Mesodermal cell (in vitro differentiated cells): ENCODE data around the gene MICAL3.
"Not testable (repeated sequence)": the region's sequence is repeated elsewhere in the genome, so short reads cannot be mapped to it uniquely, and the experiment has no call there.

ENCODE experiments used
- H3K27ac ChIP-seq: 2 replicates; pipeline ENCODE4 v1.7.0; 2013; ENCODE audit warnings: mild to moderate bottlenecking, low read depth, low read length, moderate library complexity; ENCODE audit not compliant: severe bottlenecking
- H3K36me3 ChIP-seq: 2 replicates; pipeline ENCODE4 v1.7.1; 2013; ENCODE audit warnings: mild to moderate bottlenecking, low read length, moderate library complexity; ENCODE audit not compliant: control insufficient read depth, insufficient read depth
- H3K4me1 ChIP-seq: one replicate; pipeline ENCODE4 v1.7.1; 2013; ENCODE audit warnings: mild to moderate bottlenecking, low read length; ENCODE audit not compliant: insufficient read depth, control insufficient read depth, poor library complexity, severe bottlenecking
- H3K4me3 ChIP-seq: 2 replicates; pipeline ENCODE4 v1.7.0; 2013; ENCODE audit warnings: low read length, control low read depth, mild to moderate bottlenecking; ENCODE audit not compliant: insufficient read depth, poor library complexity, severe bottlenecking; ENCODE audit errors: extremely low read depth
- H3K9me3 ChIP-seq: 2 replicates; pipeline ENCODE4 v1.7.1; 2013; ENCODE audit warnings: mild to moderate bottlenecking, low read length, moderate library complexity; ENCODE audit not compliant: control insufficient read depth
- WGBS, 2 experiments: methylation state at CpG; one replicate each; pipeline ENCODE4 v1.1.5; 2013; ENCODE audit warnings: missing lambda C conversion rate in 2 of 2; ENCODE audit not compliant: insufficient coverage in 2 of 2; 5-methylcytosine and 5-hydroxymethylcytosine counted together

The MICAL3 gene

GRCh38 chr22:18059473-18059872 lies 35.1 kb upstream of the MICAL3 start:
- H3K27ac ChIP-seq = no peak overlapping the region
- H3K9me3 ChIP-seq = no peaks in the 10 kb centered on the region
- H3K4me1 ChIP-seq = peaks cover 33% of the 10 kb centered on the region
- no peaks in the 10 kb centered on the region for H3K36me3 ChIP-seq
- WGBS, 2 experiments = 95 to 100% methylated on average over 1 to 2 of the region's 3 CpGs
- H3K4me3 ChIP-seq = no peak overlapping the region

GRCh38 chr22:18059094-18059417 lies 34.7 kb upstream of the MICAL3 start:
- H3K9me3 ChIP-seq = no peaks in the 10 kb centered on the region
- H3K4me1 ChIP-seq = peaks cover 33% of the 10 kb centered on the region
- H3K4me3 ChIP-seq = no peak overlapping the region
- no peaks in the 10 kb centered on the region for H3K36me3 ChIP-seq
- no peak overlapping the region for H3K27ac ChIP-seq
- 76 to 89% methylated on average over 5 of the region's 5 CpGs for WGBS, 2 experiments

- Histone ChIP-seq H3K4me3 (no peak overlapping the region), H3K9me3 (no peaks in the 10 kb centered on the region), H3K4me1 (peaks cover 33% of the 10 kb centered on the region), H3K27ac (no peak overlapping the region), H3K36me3 (no peaks in the 10 kb centered on the region)
- 96 to 97% methylated on average over 6 to 7 of the region's 7 CpGs for WGBS, 2 experiments
Measured at GRCh38 chr22:18058371-18059093, 34.2 kb upstream of the MICAL3 start.

GRCh38 chr22:18057568-18058209 lies 33.3 kb upstream of the MICAL3 start:
- 75 to 82% methylated on average over 2 to 3 of the region's 4 CpGs for WGBS, 2 experiments
- Histone ChIP-seq H3K27ac (no peak overlapping the region), H3K4me1 (peaks cover 29% of the 10 kb centered on the region)

GRCh38 chr22:18056807-18057474 lies 32.6 kb upstream of the MICAL3 start:
- H3K4me3 ChIP-seq = no peak overlapping the region
- peaks cover 28% of the 10 kb centered on the region for H3K4me1 ChIP-seq
- no peaks in the 10 kb centered on the region for H3K9me3 ChIP-seq
- no peaks in the 10 kb centered on the region for H3K36me3 ChIP-seq
- H3K27ac ChIP-seq = peak overlapping the region; percentile 32
- WGBS, 2 experiments = 84 to 93% methylated on average over 8 to 9 of the region's 10 CpGs

More at GRCh38 chr22:18057568-18058209, 33.3 kb upstream of the MICAL3 start:
- H3K4me3 ChIP-seq = no peak overlapping the region
- no peaks in the 10 kb centered on the region for H3K9me3 ChIP-seq
- no peaks in the 10 kb centered on the region for H3K36me3 ChIP-seq

- no peaks in the 10 kb centered on the region for H3K9me3 ChIP-seq
- no peaks in the 10 kb centered on the region for H3K36me3 ChIP-seq
- H3K4me1 ChIP-seq = peaks cover 27% of the 10 kb centered on the region
- H3K4me3 ChIP-seq = no peak overlapping the region
- WGBS, 2 experiments = 84 to 96% methylated on average over 4 of the region's 4 CpGs
- peak overlapping the region; percentile 57 for H3K27ac ChIP-seq
Measured at GRCh38 chr22:18056161-18056666, 31.9 kb upstream of the MICAL3 start.

- H3K4me3 ChIP-seq = no peak overlapping the region
- 86 to 95% methylated on average over 6 of the region's 7 CpGs for WGBS, 2 experiments
Measured at GRCh38 chr22:18055619-18056160, 31.3 kb upstream of the MICAL3 start.

GRCh38 chr22:18053216-18053946 lies 29.0 kb upstream of the MICAL3 start:
- not testable (repeated sequence) for H3K4me3 ChIP-seq, H3K36me3 ChIP-seq, H3K9me3 ChIP-seq, H3K27ac ChIP-seq
- 98 to 99% methylated on average over 8 to 31 of the region's 49 CpGs for WGBS, 2 experiments
- peaks cover 22% of the 10 kb centered on the region for H3K4me1 ChIP-seq

More at GRCh38 chr22:18055619-18056160, 31.3 kb upstream of the MICAL3 start:
- Histone ChIP-seq H3K36me3 (no peaks in the 10 kb centered on the region), H3K4me1 (peaks cover 22% of the 10 kb centered on the region), H3K9me3 (no peaks in the 10 kb centered on the region), H3K27ac (peak overlapping the region; percentile 57)

- not testable (repeated sequence) for H3K9me3 ChIP-seq, H3K4me3 ChIP-seq, H3K4me1 ChIP-seq, H3K36me3 ChIP-seq, H3K27ac ChIP-seq
- WGBS, 2 experiments = 74 to 92% methylated on average over 3 to 5 of the region's 12 CpGs
Measured at GRCh38 chr22:18051113-18051512, 26.8 kb upstream of the MICAL3 start.

GRCh38 chr22:18050065-18050464 lies 25.7 kb upstream of the MICAL3 start:
- Histone ChIP-seq H3K27ac (no peak overlapping the region), H3K4me3 (no peak overlapping the region), H3K4me1 (no peaks in the 10 kb centered on the region), H3K36me3 (no peaks in the 10 kb centered on the region), H3K9me3 (no peaks in the 10 kb centered on the region)
- 95% methylated on average over 4 to 5 of the region's 5 CpGs for WGBS, 2 experiments
